ENCODE results near the gene ZNF618.

The ZNF618 gene

DNA sequence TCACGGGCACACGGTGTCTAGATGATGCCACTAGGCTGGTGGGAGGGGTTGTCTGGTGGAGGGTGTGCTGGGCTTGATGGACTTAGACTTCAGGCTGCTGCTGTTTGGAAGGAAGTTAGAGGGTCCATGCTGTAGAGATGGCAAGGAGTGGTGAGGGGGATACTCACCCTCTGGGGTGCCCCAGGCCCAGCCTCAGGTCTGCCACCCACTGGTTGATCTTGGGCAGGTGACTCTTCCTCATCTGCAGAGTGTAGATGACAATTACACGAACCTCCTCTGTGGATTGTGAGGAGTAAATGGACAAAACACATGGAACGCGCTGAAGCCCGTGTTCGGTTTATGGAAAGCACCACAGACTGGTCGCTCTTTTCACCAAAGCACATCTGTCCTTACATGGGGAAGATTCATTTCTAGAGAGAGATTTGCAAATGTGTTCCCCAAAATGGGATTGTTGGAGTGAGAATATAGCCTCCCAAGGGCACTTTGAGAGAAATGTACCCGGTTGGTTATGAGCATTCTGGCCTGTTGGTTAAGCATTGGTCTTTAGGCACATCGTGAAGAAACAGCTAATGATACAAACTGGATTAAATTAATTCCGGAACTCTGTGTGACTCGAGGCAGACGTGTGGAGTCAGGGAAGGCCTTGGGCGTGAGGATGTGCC lies 58.2 kb downstream of the ZNF618 start:
- no peak for DNase-seq (ENCODE audit: low read depth in 2 of 2)

DNA sequence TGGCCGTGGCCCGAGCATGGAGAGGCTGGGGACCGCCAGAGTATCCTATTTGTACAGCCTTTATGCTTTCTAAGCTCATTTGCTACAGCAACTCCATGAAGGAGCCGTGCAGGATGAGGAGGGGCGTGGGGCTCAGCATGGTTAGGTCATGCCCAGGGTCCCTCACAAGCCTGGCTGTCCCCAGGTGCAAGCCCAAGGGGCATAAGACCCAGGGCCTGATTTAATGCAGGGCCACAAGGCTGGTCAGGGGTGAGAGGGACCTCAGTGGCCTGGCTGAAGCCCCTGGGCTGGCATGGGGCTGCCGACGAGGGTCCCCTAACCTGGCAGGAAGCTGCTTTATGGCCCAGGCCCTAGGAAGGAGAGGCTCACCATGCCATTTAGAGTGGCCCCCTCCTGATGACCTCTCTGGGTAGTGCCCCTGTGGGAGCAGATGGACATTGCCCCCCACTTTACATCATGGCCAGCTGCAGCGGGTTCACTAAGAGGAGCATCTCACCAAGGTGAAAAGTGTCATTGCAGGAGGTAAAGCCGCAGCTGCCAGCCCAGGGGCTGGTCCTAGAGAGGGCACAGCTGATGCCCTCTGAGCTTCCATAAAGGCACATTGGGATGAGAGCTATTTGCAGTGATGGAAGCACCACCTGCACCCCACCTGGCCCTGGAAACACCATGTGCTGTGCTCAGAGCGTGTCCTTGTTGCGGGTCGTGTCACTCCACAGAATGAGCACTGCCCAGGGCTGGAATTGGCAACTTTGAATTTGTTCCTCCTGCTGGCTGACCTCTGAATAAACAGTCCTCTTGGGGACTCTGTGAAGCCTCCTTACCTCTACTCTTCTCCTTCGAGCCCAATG lies 58.9 kb downstream of the ZNF618 start:
- no peak for DNase-seq (ENCODE audit: low read depth in 2 of 2)

DNA sequence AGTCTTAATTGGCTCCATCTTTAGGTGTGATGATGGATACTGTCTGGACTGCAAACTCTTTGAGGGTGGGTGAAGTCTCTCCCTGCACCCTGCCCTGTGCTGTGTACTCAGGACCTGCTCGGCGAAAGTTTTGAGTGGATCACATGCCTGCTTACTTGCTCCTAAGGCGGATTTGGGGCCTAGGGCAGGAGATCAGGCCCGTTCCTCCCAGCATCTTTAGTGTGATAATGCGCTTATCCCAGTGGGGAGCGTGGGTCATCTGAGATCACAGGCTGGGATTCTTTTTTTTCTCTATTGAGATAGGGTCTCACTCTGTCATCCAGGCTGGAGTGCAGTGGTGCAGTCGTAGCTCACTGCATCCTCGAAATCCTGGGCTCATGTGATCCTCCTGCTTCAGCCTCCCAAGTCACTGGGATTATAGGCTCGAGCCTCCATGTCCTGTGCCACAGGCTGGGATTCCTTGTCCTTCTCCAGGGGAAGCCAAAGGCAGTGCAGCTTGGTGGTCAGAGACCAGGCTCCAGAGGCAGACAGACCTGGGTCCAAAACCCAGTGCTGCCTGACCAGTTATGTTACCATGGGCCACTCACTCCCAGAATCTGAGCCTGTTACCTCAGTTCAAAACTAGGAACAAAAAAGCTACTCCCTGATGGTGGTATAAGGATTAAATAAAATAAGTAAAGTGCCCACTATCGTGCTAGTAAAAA lies 59.7 kb downstream of the ZNF618 start:
- no peak for DNase-seq (ENCODE audit: low read depth in 2 of 2)

DNA sequence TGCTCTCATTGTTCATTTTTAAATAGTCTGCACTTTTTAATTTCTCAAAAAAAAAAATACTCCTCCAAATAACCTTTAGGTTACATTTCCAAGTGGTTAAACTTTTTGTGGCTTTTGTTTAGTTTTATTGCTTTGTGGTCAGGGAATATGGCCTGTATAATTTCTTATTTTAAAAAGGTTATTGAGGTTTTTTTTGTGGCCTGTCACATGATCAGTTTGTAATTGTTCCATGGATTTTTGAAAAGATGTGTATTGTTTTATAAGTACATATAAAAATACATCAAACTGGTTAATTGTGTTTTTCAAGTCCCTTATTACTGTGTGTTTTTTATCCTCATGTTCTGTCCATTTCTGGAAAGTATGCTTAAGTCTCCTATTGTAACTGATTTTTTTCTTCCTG lies 64.0 kb downstream of the ZNF618 start:
- DNase-seq (ENCODE audit: low read depth in 2 of 2) = no peak

DNA sequence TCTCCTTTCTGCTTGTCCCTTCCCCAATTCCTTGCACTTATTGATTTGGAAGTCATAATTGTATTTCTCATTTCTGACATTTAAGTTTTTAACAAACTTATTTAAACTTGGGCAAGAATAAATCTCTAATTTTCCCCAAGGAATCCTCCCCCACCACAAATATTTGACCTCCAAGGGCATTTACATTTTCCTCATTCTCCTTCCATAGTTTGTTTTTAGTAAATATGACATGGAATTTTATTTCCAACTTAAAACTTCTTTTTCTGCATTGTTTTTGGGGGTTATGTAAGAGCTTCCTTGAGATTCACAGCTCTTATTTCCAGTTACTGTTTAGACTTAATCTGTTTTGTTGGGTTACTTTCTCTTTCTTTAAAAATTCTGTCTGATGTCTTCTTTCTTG lies 64.9 kb downstream of the ZNF618 start:
- DNase-seq (ENCODE audit: low read depth in 2 of 2) = no peak

DNA sequence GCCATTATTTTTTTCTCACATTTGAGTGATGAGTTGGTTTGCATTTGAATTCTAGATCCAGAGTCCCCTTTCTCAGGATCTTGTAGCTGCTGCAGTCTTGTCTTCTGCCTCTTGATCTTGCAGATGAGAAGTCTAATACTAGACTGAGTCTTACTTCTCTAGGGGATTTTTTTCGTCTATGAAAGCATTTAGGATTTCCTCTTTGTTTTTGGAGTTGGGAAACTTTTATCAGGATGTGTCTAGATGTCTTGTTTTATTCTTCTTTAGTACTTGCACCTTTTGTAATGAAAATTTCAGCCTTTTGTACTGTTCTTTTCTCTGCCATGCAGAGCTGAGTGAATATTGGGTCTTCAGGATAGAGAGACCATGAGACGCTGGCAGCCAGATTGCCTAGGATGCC lies 65.4 kb downstream of the ZNF618 start:
- no peak for DNase-seq (ENCODE audit: low read depth in 2 of 2)

DNA sequence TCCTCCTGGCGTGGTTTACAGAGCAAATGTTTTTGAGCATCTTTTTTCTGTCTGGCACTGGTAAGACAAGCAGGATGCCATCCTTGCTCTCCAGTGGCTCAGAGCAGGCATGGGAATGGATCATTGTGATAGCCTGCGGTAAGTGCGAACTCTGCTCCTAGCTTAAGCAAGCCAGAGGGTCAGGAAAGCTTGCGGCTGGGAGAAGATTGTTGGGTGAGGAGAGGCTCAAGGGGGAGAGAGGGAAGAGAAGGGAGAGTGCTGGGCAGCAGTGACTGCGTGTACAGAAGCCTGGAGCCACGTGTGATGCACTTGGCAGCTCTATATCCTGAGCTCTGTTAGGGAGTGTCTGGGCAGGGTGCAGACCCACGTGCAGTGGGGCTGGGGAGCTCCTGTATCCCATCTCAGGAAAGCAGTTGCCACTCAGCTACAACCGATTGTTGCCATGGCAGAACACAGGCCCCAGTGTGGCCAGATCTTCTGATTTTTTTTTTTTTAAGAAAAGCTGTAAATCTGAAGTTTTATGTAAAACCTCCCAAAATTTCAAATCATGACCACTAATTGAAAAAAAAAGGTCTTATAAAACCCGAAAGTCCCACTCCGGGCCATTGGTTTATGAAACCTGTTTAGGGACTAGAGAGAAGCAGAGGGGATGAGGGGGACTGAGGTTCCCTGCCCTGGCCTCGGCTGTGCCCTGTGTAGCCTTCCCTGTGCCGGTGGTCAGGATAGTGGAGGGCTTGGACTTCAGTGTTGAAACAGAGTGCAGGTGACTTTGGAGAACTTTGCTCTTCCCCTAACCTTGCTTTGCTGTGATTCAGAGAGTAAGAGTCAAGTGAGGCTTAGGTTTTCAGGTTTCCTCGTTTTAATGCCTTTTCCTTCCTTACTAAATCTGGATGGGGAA lies 67.3 kb downstream of the ZNF618 start:
- no peak for DNase-seq (ENCODE audit: low read depth in 2 of 2)

DNA sequence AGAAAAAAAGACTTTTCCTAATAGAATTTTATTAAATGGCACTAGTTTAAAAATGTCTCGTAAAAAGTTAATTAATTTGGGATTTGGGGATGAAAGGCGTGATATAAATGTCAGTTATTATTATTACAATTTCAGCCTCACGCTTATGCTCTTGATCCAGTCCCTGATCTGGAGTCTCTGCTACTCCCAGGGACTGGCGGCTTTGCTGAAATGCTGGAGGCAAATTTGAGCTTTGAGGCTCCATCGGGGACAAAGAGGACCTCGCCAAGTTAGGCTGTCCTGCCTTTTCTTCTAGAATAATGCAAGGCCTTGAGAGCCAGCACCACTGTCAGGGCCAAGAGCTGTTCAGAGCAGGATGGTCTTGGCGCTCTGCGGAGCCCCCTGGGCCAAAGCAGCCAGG lies 69.7 kb downstream of the ZNF618 start:
- no peak for DNase-seq (ENCODE audit: low read depth in 2 of 2)

DNA sequence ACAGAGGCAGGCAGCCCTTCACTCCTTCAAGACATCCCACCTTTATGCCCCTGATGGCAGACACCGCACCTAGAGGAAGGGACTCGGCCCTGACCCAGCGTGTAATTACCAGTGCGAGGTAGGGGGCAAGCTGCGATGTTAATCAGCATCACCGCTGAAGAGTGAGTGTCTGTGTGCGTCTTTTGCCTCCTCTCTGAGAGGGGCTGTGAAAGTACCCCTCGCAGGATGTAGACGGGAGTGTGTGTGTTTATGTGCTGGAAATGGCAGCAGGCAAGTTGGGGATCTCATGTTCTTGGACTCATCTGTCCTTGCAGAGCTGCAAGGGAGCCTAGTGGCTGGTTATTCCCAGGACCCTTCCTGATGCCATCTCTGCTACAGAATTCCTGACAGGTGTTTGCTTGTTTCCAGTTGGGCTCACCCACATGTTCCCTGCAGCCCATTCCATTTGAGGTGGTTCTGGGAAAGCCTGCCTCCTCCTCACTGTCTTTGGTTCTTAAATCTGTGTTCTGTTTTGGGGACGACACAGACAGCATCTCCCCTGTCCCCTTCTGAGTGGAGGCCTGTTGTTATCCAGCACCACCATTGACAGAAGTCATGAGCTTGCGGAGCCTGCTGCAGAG lies 70.5 kb downstream of the ZNF618 start:
- no peak for DNase-seq (ENCODE audit: low read depth in 2 of 2)

DNA sequence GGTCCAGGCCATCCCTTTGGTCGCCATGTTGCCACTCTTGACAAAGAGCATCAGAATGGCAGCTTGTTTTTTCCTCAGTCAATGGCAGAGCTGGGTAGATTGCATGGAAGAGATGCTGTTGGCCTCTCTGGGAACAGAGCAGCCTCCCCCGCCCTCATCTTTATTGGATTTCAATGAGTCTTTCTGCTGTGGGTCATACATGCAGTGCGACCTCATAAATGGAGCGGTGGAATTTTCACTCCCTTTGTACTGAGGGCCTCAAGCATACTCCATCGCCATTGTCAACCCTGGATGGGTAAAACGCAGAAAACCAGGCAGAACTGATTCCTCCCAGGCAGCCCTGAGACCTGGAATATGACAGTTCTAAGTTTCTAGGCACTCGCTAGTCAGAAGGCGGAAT lies 71.8 kb downstream of the ZNF618 start:
- DNase-seq (ENCODE audit: low read depth in 2 of 2) = no peak

DNA sequence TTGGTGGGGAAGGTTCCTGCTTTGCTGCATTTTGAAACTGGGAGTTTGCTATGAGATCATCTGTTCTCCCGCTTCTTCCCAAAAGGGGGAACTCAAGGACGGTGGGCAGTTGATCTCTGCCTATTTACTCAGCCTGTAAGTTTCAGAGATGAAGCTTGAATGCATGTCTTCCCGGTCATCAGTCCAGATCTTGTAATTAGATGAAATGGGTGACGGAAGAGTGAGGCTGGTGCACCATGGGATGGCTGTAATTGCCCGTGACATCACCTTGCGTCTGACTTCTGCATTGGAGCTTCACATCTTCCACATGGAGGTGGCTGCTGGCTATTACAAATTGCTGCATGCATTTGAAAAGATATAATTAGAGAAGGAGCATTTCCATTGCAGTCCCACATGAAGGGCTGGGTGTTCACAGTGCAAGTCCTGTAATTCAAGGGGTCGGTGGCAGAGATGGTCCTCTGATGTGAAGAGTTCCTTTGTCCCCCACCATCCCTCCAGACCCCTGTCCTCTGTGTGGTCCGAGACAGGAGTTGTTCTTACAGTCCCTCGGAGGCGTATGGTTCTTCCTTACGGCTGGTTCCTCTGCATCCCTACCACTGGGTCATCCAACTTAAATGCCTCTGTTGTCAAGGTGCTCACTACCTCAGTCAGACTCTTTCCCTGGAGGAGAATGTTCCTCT lies 72.9 kb downstream of the ZNF618 start:
- no peak for DNase-seq (ENCODE audit: low read depth in 2 of 2)

DNA sequence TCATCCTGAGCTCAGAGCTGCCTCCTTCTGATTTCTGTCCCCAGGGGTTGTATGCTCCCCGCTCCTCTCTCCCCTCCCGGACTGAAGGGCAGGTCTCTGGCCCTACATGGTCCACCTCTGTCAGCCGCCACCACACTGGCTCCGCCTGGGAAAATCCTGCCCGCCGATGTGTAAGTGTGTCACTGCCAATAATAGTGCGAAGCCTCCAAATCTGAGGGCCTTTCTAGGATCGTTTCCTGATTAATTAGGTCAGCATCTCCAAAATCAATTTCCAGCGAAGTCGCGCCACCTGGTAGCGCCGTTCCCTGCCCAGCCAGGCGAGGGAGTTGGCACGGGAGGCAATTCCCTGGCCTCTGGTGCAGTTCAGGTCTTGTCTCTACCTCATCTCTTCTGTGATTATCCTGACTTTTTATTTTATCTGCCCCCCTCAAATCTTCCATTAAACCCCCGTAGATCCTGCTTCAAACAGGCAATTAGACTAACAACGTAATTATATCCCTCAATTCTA lies 73.5 kb downstream of the ZNF618 start:
- no peak for DNase-seq (ENCODE audit: low read depth in 2 of 2)

DNA sequence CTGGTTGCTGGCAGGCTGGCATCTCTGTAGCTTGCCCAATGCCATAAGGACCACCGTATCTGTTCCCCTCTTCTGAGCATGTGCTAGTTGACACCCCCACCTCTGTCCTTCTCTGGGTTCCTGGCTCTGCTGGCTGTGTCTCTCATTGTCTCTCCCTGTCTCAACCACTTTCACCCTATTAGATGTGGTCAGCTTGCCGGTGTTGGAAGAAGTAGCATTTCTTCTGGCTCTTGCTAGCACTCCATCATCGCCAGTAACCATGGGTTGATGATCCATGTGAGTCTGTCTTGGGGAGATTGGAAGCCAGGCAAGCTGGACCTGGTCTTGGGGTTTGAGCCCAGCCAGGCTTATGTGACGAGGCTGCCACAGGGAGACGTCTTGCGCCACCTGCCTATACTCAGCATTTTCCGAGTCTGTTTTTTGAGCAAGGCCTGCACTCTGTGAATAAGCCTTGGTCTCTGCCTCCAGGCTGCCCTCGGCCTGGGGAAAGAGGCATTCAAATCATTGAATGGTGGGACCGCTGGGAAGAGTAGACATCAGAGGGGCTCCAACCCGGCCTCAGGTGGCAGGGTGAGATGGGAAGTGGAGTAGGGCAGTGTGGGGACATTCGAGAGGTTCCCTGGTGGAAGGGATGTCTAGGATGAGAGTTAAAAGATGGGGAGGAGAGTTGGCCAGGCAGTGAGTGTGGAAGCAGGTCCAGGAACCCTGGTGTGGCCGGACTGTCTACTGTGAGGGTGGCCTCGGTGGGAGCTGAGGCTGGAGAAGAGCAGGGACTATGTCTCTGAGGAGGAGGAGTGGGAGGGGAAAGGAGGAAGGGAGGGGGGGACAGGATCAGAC lies 74.3 kb downstream of the ZNF618 start:
- DNase-seq (ENCODE audit: low read depth in 2 of 2) = no peak

DNA sequence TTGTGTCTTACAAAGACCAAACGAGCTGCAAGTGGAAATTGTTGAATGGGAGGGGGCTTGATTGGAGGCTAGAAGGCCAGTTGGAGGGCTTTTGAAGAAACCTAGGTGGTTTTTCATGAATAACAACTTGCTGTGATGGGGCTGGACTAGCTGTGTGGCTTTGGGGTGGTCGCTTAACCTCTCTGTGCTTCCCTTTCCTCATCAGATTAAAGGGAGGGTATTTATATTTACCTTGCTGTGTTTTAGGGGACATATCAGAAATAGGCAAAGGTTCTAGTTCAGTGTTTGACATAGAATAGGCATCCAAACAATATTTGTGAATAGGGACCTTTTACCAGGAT lies 74.9 kb downstream of the ZNF618 start:
- DNase-seq (ENCODE audit: low read depth in 2 of 2) = no peak

DNA sequence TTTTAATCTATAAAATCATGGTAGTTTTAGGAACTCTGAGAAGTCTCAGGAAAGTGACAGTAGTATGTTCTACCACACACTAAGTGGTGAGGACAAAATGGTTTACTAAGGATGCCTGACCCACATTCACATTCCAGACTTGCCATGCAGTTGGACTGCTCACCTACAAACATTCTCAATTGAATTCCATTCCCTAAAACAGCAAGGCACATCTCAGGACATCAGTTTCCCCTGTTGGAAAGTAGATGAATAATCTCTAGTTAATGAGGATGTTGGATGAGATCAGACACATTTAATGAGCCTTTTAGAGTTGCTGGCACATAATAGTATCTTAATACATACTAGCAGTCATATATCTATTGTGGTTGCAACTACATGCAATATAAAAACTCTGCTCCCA lies 76.6 kb downstream of the ZNF618 start:
- DNase-seq (ENCODE audit: low read depth in 2 of 2) = no peak

DNA sequence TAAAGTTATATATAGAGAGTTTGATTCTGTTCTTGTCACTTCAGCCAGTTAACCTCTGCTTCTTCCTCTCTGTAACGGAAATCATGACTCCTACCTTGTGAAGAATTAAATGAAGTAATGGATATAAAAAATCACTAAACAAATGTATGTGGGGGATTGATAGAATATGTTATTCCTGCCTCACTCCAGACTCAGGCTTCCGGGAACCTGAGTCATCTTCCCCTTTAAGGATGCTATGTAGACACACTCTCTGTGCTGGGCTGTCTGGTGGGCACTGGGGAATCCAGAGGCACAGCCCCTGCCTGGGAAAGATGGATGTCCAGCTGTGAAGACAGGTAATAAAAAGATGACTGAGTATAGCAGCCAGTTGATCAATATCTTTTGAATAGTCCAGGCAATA lies 77.4 kb downstream of the ZNF618 start:
- no peak for DNase-seq (ENCODE audit: low read depth in 2 of 2)

DNA sequence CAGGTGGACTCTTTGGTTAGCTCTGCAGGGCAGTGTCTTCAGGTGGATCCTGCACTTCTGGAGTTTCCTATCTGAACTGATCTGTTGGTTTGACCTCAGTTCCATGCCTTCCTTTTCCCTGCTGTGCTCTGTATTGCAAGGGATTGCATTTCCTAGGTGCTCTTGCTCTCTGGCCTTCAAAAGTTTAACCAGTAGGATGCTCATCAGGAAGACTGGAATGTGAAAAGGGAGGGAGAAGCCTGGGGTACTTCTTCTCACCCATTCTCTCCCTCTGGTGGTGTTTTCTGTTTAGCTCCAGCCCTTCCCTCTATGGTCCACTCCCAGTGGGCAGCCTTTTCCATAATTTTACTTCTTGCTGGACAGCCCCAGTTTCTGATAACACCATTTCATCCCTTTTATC lies 78.5 kb downstream of the ZNF618 start:
- no peak for DNase-seq (ENCODE audit: low read depth in 2 of 2)

DNA sequence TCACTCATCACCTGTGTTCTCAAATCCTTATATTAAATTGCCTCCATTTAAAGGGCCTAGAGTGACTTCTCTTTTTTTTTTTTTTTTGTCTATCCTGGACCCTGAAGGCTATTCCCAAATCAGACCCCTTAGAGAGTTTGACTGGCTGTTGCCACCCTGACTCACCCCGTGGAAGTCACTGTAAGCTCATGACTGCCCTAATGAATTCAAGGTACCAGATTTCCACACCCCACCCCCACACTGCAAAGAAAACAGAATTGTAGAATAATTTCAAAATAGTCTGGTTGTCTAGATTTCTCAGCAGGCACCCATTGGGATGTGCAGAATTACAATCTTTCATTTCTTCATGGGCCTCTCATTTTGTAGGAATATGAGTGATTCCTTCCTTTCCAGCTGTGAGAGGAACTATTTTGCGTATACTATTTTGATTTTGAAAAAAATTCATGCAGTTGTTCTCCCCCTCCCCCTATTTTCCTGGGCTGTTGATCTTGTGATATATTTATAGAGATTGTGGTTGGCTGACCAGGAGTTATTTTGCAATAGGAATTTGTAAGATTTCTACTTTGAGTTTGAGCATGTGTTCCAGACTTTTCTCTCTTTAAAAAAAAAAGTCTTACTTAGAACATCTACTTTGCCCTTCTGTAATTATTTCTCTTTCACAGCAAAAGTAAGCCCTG lies 79.1 kb downstream of the ZNF618 start:
- DNase-seq (ENCODE audit: low read depth in 2 of 2) = no peak

DNA sequence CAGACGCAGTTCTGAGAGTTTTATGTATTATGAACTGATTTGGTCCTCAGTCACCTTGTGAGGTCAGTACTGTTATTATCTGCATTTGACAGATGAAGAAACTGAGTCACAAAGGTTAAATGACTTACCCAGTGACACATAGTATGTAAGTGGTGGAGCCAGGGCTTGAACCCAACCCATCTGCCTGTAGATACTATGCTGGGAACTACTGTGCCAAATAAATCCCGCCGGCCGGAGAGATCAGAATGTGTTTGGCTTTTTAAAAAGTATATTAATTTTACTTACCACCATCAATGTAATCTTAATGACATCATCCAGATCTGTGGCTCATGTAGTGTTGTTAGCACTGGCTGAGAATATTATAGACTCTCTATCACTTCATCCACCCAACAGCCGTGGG lies 80.8 kb downstream of the ZNF618 start:
- DNase-seq (ENCODE audit: low read depth in 2 of 2) = no peak

Data from stimulated activated CD4-positive, alpha-beta T cell treated with anti-CD3 and anti-CD28 coated beads, Interleukin-12 subunit alpha, Interleukin-12 subunit beta, amount 100 ng/mL, for 24 hours (primary cell).